WERI-Rb-1 (cell line): Measurements from ENCODE around the gene CANT1.

Experiments used
- DNase-seq: peaks from one replicate; pipeline ENCODE4 v3.0.0-alpha.2; 2020
- H3K27ac ChIP-seq: fragments of 250-450 bp; sonication (Bioruptor Pico); 2 replicates; pipeline ENCODE4 v1.5.1; 2020; ENCODE audit warnings: mild to moderate bottlenecking, moderate library complexity
- H3K27me3 ChIP-seq: fragments of 250-450 bp; sonication (Bioruptor Pico); 2 replicates; pipeline ENCODE4 v1.5.1; 2021; ENCODE audit warnings: mild to moderate bottlenecking, low read depth, moderate library complexity; ENCODE audit not compliant: insufficient read depth, severe bottlenecking
- H3K36me3 ChIP-seq: fragments of 250-450 bp; sonication (Bioruptor Pico); 2 replicates; pipeline ENCODE4 v1.5.1; 2020; ENCODE audit warnings: mild to moderate bottlenecking, moderate library complexity
- H3K4me3 ChIP-seq: 2 replicates; pipeline ENCODE4 v1.5.1; 2011; ENCODE audit warnings: low read depth, mild to moderate bottlenecking, control low read depth, low read length
- H3K9me3 ChIP-seq: fragments of 250-450 bp; sonication (Bioruptor Pico); 2 replicates; pipeline ENCODE4 v1.5.1; 2021; ENCODE audit warnings: mild to moderate bottlenecking, moderate library complexity; ENCODE audit not compliant: severe bottlenecking
- TF ChIP-seq, protein P1 (sequence below): IDR thresholded peaks from 2 replicates; pipeline ENCODE4 v1.5.1; 2011; ENCODE audit warnings: low read depth, mild to moderate bottlenecking, control low read depth, inconsistent platforms, low read length

The CANT1 gene

DNA sequence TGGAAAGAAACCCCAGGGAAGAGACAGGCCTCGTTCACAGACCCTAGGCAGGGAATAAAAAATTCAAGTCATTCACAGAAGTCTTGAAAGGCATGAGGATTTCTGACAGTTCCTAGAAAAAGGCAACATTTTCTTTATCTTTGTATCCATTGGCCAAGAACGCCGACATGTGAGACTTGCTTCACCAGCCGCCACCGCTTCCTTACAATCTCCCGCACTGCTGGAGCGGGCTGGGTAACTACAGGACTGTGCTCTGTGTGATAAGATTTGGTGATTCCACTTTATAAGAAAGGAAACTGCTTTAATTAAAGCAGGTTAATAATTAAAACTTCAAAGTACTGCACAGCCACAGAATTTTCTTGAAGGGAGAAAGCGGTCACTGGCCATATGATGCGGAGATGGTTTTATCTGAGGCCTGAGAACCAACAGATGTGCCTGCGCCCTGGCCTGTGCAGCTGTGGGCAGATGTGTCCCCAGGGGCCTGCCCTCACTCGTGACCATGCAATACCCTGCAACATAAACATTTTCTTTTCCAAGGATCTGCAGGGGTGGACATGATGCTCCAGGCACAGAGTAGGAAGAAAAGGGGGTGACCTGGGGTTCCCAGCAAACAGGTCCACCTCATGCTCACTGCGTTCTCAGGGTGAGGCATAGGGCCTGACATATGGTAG, 16.9 kb downstream of the CANT1 start:
- peaks cover 69% of the 10 kb centered on the region for H3K36me3 ChIP-seq

DNA sequence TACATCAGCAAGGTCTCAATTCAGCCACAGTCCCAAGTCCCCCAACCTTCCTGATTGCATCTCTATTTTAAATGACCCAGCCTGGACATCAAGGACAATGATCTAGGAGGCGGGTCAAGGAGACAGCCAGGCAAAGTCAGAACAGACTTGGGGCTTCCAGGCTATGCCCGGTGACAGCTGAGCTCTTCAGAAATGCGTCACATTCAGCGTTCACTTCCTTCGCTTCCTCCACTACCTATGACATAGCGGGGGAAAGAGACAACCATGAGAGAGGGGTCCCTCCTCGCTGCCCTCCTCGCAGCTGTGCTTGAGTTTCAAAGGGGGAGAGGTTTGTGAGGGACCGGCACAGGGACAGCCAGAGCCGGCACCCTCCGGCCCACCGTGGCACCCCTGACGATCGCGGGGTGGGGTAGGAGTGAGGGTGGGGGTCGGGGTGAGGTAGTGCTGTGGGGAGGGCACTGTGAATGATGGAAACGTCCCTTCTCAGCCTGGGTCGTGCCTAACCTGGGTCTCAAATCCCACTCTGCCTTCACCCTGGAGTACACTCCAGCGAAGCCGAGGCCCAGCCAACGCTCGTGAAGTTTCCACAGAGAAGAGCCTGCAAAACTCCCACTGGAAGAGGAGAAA, 17.5 kb downstream of the CANT1 start:
- Histone ChIP-seq H3K27me3 (no peaks in the 10 kb centered on the region), H3K36me3 (peaks cover 64% of the 10 kb centered on the region), H3K4me3 (no peak overlapping the region), H3K27ac (no peak overlapping the region), H3K9me3 (no peaks in the 10 kb centered on the region)
- TF ChIP-seq, protein P1, sequence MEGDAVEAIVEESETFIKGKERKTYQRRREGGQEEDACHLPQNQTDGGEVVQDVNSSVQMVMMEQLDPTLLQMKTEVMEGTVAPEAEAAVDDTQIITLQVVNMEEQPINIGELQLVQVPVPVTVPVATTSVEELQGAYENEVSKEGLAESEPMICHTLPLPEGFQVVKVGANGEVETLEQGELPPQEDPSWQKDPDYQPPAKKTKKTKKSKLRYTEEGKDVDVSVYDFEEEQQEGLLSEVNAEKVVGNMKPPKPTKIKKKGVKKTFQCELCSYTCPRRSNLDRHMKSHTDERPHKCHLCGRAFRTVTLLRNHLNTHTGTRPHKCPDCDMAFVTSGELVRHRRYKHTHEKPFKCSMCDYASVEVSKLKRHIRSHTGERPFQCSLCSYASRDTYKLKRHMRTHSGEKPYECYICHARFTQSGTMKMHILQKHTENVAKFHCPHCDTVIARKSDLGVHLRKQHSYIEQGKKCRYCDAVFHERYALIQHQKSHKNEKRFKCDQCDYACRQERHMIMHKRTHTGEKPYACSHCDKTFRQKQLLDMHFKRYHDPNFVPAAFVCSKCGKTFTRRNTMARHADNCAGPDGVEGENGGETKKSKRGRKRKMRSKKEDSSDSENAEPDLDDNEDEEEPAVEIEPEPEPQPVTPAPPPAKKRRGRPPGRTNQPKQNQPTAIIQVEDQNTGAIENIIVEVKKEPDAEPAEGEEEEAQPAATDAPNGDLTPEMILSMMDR = no peak
- DNase-seq = no peak

More for the DNA sequence above, 16.9 kb downstream of the CANT1 start:
- Histone ChIP-seq H3K9me3 (no peaks in the 10 kb centered on the region), H3K4me3 (no peak overlapping the region), H3K27ac (0 out of 2 replicates have a peak overlapping the region, but pooled peaks have one; percentile 5), H3K27me3 (no peaks in the 10 kb centered on the region)
- DNase-seq = no peak
- TF ChIP-seq, protein P1 = no peak

DNA sequence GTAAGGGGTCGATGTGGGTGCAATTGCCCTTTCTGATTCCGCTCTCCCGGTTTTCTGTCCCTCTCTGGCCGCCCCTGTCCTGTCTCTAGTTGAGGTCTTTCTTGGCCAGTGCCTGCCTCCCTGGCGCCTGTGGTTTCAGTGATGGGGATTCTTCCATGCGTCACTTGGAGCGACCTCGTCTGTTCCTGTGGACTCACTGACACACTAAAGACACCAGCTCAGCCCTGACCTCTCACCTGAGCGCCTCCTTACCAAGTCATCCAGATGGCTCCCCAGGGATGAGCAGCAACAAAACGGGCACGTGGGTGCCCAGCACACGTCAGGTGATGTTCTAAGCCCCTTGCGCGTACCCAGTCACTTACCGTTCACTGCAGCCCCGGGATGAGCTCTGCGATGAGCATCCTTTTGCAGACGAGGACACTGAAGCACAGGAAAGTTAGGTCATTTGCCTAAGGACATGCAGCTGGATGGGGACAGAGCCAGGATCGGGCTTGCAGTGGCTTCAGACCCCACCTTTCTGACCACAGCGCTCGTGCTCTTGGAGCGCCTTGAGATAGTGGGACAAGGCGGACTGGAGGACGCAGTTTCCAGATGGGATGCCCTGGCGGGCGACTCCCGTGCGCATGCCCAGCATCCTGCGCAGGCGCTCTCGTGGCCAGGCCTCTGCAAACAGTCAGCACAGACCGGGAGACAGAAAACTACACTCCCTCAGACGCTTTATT, 18.4 kb downstream of the CANT1 start:
- no peak for DNase-seq
- TF ChIP-seq, protein P1 = no peak
- no peaks in the 10 kb centered on the region for H3K27me3 ChIP-seq
- H3K27ac ChIP-seq = peak overlapping the region; percentile 71
- H3K9me3 ChIP-seq = no peaks in the 10 kb centered on the region
- H3K36me3 ChIP-seq = peaks cover 56% of the 10 kb centered on the region
- H3K4me3 ChIP-seq = no peak overlapping the region

DNA sequence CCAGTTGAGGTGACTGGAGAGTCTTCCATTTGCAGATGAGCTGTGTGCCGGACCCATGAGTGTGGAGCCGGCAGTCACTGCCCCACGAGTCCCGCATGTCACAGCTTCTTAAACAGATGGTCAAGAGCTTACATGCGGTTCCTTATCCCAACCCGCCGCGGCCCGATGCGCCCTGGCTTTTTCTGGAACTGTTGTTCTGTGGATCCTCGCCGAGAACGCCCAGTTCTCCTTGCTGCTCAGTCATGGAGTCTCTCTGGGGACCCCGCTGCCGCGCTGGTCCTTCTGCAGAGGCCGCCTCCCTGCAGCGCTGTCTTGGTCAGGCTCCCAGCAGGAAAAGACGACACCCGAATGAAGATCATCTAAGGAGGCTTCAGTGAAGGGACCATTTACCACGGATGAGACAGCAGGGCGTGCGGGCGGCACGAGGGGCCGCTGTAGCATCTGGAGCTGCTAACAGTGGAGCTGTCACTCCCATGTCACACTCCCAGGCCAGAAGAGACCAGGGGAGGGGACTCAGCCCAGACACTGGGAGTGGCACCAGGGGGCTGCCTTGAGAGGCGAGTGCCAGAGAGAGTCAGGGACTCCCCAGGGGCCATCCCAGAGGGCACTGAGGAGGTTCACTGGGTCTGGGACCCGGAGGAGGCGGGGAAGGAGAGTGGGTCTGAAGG, 19.1 kb downstream of the CANT1 start:
- TF ChIP-seq, protein P1 = peak; percentile 25; the same call in 1 of the 2 replicates
- DNase-seq = peak; percentile 89

DNA sequence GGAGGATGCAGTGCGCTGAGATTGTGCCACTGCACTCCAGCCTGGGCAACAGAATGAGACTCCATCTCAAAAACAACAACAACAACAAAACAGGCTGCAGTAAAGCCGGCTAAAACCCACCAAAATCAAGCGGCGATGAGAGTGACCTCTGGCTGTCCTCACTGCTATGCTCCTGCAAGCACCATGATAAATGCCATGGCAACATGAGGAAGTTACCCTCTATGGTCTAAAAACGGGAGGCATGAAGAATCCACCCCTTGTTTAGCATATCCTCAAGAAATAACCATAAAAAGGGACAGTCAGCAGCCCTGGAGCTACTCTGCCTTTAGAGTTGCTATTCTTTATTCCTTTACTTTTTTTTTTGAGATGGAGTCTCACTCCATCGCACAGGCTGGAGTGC, 21.4 kb downstream of the CANT1 start:
- Histone ChIP-seq H3K27me3 (no peaks in the 10 kb centered on the region), H3K9me3 (no peaks in the 10 kb centered on the region), H3K36me3 (peaks cover 26% of the 10 kb centered on the region), H3K4me3 (no peak overlapping the region), H3K27ac (no peak overlapping the region)
- TF ChIP-seq, protein P1 = no peak
- DNase-seq = no peak

More for the DNA sequence above, 19.1 kb downstream of the CANT1 start:
- no peak overlapping the region for H3K4me3 ChIP-seq
- no peaks in the 10 kb centered on the region for H3K9me3 ChIP-seq
- H3K27ac ChIP-seq = peak overlapping the region; percentile 71
- peaks cover 49% of the 10 kb centered on the region for H3K36me3 ChIP-seq
- H3K27me3 ChIP-seq = no peaks in the 10 kb centered on the region
